B cell (primary cell): ENCODE measurements around the gene LIFR.

Source experiments
- CTCF ChIP-seq: fragments of 200-600 bp; IDR thresholded peaks from one replicate; pipeline ENCODE4 v1.8.0; 2022; ENCODE audit warnings: antibody characterized with exemption, mild to moderate bottlenecking
- EZH2 ChIP-seq: IDR thresholded peaks from 2 replicates; pipeline ENCODE4 v1.6.1; 2012; ENCODE audit warnings: borderline replicate concordance, low read depth, mild to moderate bottlenecking, moderate library complexity, low read length; ENCODE audit not compliant: insufficient read depth, poor library complexity, severe bottlenecking

- TF ChIP-seq CTCF, result no peak
- no peak for TF ChIP-seq EZH2
Measured at GRCh38 chr5:38591523-38591849, 35.0 kb upstream of the LIFR start.
